ENCODE measurements around the gene PAX3.

Gene PAX3

DNA sequence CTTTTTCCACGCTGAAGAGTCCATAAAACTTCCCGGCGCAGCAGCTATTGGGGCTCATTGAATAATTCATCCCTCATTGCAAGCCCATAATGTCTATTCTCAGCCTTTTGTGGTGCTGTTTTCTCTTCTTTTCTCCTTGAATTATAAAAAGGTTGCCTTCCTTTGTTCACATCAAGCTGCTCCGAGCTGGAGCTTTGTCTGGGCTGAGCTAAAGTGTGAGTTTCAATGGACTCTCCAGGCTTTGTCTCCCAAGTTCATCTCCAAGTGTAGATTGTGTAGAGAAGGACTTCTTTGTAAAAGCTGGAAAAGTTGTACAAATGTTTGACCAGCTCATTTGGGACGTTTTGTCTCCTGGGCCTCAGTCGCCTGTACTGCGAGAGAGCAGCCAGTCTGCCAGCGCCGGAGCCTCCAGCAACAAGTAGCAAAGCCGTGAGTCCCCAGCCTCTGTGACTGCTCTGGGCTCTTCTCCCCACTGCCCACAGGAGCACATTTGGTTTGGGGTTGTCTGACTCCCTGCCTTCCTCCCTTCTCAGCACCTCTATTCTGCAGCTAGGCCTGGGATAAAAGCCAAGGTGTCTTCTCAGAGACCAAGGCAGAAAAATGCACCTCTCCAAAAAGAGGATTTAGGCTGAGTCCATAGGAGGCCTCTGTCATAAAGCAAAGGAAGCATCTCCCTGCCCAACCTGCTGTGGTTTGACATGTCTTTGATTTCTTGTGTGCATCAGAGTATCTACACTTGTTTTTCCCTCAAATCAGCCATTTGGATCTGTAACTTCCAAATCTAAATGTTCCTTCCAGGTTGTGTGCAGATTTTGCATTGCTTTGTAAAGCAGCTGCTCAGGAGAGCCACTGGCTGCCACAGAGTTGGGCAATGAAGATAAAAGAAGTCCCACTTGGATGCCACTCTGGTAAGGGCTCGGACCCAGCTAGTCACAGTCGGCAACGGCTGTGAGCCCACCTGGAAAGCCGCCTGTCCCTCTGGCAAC, 6.4 kb downstream of the PAX3 start:
- DNase-seq (ENCODE audit: low read depth in 2 of 2): no peak
- no peak overlapping the region for H3K4me3 ChIP-seq (replicated peaks in 1 of 2; ENCODE audit: low read depth in 2 of 2, low read length in 2 of 2)

DNA sequence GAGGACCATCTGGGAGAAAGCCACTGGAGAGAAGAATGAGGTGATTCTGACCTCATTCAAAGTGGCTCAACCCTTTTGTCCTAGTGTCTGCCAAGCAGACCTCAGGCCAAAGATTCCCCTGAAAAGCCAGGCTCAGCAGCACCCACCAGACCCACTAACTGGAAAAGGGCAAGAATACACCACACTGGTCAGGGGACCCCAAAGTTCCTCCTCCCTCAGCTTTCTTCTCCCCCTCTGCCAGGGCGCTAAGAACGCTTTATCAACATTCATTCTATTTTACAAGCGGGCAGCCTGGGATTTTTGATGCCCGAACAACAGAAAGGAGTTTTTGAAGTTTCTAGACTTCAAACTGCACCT, 7.3 kb downstream of the PAX3 start:
- no peak overlapping the region for H3K4me3 ChIP-seq (replicated peaks in 1 of 2; ENCODE audit: low read depth in 2 of 2, low read length in 2 of 2)
- DNase-seq (ENCODE audit: low read depth in 2 of 2): no peak
- TF ChIP-seq, protein P1, sequence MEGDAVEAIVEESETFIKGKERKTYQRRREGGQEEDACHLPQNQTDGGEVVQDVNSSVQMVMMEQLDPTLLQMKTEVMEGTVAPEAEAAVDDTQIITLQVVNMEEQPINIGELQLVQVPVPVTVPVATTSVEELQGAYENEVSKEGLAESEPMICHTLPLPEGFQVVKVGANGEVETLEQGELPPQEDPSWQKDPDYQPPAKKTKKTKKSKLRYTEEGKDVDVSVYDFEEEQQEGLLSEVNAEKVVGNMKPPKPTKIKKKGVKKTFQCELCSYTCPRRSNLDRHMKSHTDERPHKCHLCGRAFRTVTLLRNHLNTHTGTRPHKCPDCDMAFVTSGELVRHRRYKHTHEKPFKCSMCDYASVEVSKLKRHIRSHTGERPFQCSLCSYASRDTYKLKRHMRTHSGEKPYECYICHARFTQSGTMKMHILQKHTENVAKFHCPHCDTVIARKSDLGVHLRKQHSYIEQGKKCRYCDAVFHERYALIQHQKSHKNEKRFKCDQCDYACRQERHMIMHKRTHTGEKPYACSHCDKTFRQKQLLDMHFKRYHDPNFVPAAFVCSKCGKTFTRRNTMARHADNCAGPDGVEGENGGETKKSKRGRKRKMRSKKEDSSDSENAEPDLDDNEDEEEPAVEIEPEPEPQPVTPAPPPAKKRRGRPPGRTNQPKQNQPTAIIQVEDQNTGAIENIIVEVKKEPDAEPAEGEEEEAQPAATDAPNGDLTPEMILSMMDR (IDR thresholded peaks at IDR 0.05; ENCODE audit: low read depth, low read length): no peak

More for the DNA sequence above, 6.4 kb downstream of the PAX3 start:
- TF ChIP-seq, protein P1 (IDR thresholded peaks at IDR 0.05; ENCODE audit: low read depth, low read length): no peak

DNA sequence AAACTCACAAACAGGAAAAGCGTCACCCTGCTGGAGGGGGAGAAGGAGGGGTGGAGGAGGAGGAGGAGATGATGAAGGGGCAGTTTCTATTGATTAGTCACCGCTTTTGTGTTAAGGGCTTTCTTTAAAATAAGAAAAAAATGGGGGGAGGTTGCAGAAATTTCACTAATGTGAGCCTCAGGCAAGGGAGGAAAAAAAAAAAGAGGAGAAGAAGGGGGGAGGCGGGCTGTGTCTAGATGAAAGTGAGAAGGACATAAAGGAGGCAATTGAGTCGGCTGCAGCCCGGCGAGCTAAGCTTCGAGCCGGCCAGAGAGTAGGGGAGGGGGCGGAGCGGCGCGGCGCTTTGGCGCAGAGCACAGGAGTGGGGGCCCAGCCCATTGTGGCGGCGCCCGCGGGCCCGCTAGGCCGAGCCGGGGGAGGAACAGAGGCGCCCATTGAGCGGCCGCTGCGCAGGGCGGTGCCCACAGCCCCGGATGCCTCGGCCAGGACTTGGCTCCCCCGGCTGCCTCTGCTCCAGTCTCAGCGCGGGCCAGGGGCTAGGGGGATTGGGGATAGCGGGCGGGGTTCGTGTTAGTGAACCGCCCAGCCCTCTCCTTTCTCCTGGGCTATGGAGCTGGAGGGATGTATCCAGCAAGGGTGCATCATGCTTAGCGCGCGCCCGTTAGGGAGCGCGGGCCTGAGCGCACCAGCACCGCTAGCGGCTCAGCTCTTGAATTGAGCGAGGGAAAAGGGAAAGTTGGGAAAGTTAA, 7.9 kb downstream of the PAX3 start:
- TF ChIP-seq, protein P1 (IDR thresholded peaks at IDR 0.05; ENCODE audit: low read depth, low read length): no peak
- no peak for DNase-seq (ENCODE audit: low read depth in 2 of 2)
- no peak overlapping the region for H3K4me3 ChIP-seq (replicated peaks in 1 of 2; ENCODE audit: low read depth in 2 of 2, low read length in 2 of 2)

DNA sequence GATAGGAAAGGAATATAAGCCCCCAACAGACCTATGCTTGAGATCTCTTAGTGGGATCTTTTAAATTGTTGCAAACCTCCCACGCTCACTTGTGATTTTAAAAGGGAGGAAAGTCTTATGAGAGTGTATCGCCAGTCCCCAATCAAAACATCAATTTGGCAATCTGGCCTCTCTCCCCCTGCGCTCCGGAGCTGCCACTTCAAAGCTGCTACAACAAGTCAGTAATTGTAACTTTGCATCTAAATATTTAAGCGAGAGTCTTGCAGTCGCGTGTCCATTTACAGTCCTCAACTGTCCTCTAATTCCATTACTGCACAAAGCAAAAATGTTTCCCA, 8.4 kb downstream of the PAX3 start:
- DNase-seq (ENCODE audit: low read depth in 2 of 2): no peak
- no peak overlapping the region for H3K4me3 ChIP-seq (replicated peaks in 1 of 2; ENCODE audit: low read depth in 2 of 2, low read length in 2 of 2)
- TF ChIP-seq, protein P1 (IDR thresholded peaks at IDR 0.05; ENCODE audit: low read depth, low read length): no peak

DNA sequence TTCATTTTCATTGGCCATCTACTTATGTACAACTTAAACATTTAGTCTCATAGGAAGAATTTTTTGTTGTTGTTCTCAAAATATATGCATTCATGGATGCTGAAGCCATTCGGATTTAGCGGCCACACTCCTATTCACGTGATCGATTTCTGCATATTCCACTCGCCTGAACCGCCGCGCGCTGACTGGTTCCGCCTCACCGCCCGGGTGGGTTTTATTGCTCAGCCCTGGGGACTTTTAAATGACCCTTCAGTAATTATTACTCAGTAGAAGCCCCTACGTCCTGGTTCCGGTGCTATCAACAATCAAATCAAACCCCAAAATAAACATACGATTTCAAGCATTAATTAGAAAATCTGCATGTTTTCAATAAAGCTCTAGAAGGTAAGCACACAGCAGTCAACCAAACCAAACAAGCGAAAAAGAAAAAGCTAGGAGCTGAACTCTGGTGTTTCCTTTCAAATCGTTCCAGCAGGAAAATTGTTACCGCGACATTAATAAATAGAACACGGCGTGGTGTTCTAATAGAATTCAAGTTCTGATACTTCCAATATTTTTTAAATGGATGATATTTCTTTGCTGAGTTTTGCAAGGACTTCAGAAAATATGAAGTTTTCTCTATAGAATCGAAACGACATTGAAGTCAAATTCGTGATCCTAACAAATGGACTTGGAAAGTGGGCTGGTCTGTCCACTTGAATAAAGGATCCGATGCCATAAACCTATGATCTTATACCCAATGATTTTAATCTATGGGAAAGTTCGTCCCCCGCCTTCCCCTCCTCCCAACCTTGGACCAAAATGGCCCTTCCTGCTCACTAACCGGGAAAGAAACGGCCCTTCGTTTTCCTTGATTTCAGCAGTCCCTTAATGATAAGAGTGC, 9.3 kb downstream of the PAX3 start:
- DNase-seq (ENCODE audit: low read depth in 2 of 2): no peak
- TF ChIP-seq, protein P1 (IDR thresholded peaks at IDR 0.05; ENCODE audit: low read depth, low read length): no peak
- H3K4me3 ChIP-seq (replicated peaks in 1 of 2; ENCODE audit: low read depth in 2 of 2, low read length in 2 of 2): no peak overlapping the region

DNA sequence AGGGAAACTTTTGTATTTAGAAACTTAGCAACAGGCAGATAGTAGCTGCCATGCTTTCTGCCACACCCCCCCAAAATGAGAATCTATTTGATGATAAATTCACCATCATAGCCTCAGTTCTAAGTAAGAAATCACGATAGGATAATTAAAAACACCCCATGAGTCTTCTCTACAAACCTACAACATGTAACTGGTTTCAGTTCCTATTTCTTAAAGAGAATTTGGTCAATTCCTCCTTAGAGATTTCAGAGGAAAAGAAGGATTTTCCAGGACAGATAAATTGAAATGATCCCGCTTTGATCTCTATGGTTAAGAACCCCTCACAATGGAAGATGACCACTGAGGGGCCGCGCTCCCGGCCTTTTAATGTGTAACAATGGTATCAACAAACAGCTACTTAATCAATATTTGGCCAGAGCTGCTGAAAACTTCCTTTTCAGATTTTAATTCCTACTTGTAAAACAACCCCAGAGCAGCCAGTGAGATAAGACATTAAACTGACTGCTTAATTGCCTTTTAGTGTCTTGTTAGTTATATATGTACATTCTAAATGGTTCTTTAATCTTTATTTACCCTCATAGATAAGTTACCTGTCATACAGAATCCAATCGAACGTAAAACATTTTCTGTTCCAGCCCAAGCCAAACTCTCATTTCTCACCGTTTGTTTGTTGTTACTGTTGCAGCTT, 10.1 kb downstream of the PAX3 start:
- H3K4me3 ChIP-seq (replicated peaks in 1 of 2; ENCODE audit: low read depth in 2 of 2, low read length in 2 of 2): no peak overlapping the region
- TF ChIP-seq, protein P1 (IDR thresholded peaks at IDR 0.05; ENCODE audit: low read depth, low read length): no peak
- DNase-seq (ENCODE audit: low read depth in 2 of 2): no peak
